MM.1S (cell line): ENCODE data around the gene CCDC66.

Experiments used
- CTCF ChIP-seq: fragments of 300-600 bp; sonication (generic); IDR thresholded peaks from 2 replicates; pipeline ENCODE4 v1.5.1; 2016; ENCODE audit warnings: antibody characterized with exemption, low read length, mixed read lengths
- EZH2 ChIP-seq: fragments of 300-600 bp; sonication (generic); optimal IDR thresholded peaks from 2 replicates; pipeline ENCODE3; 2017; ENCODE audit warnings: low read depth, mild to moderate bottlenecking, antibody characterized with exemption, low read length, mixed read lengths

- TF ChIP-seq CTCF (no peak), EZH2 (no peak)
Measured at GRCh38 chr3:56630966-56631365, 74.0 kb downstream of the CCDC66 start.
